22Rv1 (cell line): ENCODE results near the gene CDK11B.

ENCODE experiments used
- CTCF ChIP-seq: fragments of 450-650 bp; IDR thresholded peaks from 2 replicates; pipeline ENCODE4 v1.5.1; 2017; ENCODE audit warnings: mild to moderate bottlenecking
- ZFX ChIP-seq: fragments of 450-650 bp; IDR thresholded peaks from 2 replicates; pipeline ENCODE4 v1.6.1; 2017; ENCODE audit warnings: antibody characterized with exemption, borderline replicate concordance

- TF ChIP-seq CTCF (no peak), ZFX (no peak)
These were observed 34.1 kb downstream of the CDK11B start for GRCh38 chr1:1624443-1625403.
